HCT116 (cell line): ENCODE results near the gene METTL24.

Source experiments
- CEBPB ChIP-seq: IDR thresholded peaks from 2 replicates; pipeline ENCODE4 v1.6.1; 2012; ENCODE audit warnings: low read depth
- EZH2 ChIP-seq: fragments of 200-600 bp; sonication (generic); IDR thresholded peaks from 2 replicates; pipeline ENCODE4 v1.6.1; 2017; ENCODE audit warnings: antibody characterized with exemption, mixed run types
- EZH2phosphoT487 ChIP-seq: fragments of 200-600 bp; IDR thresholded peaks from 2 replicates; pipeline ENCODE4 v1.6.1; 2018; ENCODE audit warnings: antibody characterized with exemption, borderline replicate concordance
- MAX ChIP-seq: IDR thresholded peaks from 2 replicates; pipeline ENCODE4 v1.6.1; 2012
- POLR2A ChIP-seq: IDR thresholded peaks from 2 replicates; pipeline ENCODE4 v1.7.0; 2011; ENCODE audit warnings: borderline replicate concordance; ENCODE audit not compliant: insufficient read depth, insufficient read length; ENCODE audit errors: extremely low read depth
- RAD21 ChIP-seq: IDR thresholded peaks from 2 replicates; pipeline ENCODE4 v1.6.1; 2012; ENCODE audit warnings: low read depth, mild to moderate bottlenecking
- ZFX ChIP-seq: fragments of 450-650 bp; IDR thresholded peaks from 2 replicates; pipeline ENCODE4 v1.6.1; 2017
- TF ChIP-seq, protein P1 (sequence below), 3 experiments: fragments of 200-600 bp in 1 of 3; sonication (generic) in 1 of 3; IDR thresholded peaks in 2 of 3; conservative IDR thresholded peaks in 1 of 3; 2 replicates each; pipeline ENCODE4 v1.5.1; 2012 to 2017; ENCODE audit warnings: low read depth in 2 of 3, low read length in 2 of 3, antibody characterized with exemption in 1 of 3, borderline replicate concordance in 1 of 3, control low read depth in 1 of 3, mild to moderate bottlenecking in 1 of 3, mixed read lengths in 1 of 3, mixed run types in 1 of 3, moderate library complexity in 1 of 3; ENCODE audit not compliant: insufficient read depth in 1 of 3

DNA sequence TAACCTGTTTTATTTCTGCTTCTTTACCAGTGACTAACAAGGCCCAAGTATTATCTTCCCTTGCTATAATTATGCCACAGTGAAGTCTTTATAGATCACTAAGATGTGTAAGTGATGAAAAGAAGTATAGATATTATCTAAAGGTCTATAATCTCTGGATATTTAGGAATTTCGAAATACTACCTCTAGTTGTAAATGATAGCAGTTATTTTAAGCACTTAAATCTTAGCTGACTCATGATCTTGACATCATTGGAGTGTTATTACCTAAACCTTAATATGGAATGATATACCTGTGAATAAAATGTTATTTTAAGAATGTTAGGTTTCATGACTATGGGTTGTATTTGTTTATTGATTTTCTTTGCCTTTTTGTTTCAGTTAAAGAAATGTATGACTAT is 146.4 kb downstream of the METTL24 start:
- TF ChIP-seq POLR2A (no peak), EZH2 (no peak), MAX (no peak), ZFX (no peak), CEBPB (no peak), EZH2phosphoT487 (no peak), RAD21 (no peak)
- TF ChIP-seq, protein P1, sequence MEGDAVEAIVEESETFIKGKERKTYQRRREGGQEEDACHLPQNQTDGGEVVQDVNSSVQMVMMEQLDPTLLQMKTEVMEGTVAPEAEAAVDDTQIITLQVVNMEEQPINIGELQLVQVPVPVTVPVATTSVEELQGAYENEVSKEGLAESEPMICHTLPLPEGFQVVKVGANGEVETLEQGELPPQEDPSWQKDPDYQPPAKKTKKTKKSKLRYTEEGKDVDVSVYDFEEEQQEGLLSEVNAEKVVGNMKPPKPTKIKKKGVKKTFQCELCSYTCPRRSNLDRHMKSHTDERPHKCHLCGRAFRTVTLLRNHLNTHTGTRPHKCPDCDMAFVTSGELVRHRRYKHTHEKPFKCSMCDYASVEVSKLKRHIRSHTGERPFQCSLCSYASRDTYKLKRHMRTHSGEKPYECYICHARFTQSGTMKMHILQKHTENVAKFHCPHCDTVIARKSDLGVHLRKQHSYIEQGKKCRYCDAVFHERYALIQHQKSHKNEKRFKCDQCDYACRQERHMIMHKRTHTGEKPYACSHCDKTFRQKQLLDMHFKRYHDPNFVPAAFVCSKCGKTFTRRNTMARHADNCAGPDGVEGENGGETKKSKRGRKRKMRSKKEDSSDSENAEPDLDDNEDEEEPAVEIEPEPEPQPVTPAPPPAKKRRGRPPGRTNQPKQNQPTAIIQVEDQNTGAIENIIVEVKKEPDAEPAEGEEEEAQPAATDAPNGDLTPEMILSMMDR (IDR thresholded peaks at IDR 0.05 in 2 of 3, conservative IDR thresholded peaks at IDR 0.05 in 1 of 3; ENCODE audit: borderline replicate concordance in 1 of 3, insufficient read depth in 1 of 3, low read depth in 2 of 3, low read length in 2 of 3) = no peak
